Natural killer cell treated with Interleukin-12 subunit alpha and Interleukin-12 subunit beta and Interleukin-15 and Interleukin-18, amount 100 ng/mL, for 72 hours (primary cell): ENCODE data around the gene SSTR5. TPM values are rescaled to one million over a fixed set of nuclear protein-coding genes. Genes with fewer than 3 reads are reported as not detected.

Source experiments
- ATAC-seq, 2 donors: fragments of 150-1000 bp; cut with Tn5 transposase in 1 of 2; sonication (Bioruptor Pico), chemical (Tn5 transposase) in 1 of 2; 2 replicates each; pipeline ENCODE4 v1.10.0; 2021
- DNase-seq: peaks from one replicate; pipeline ENCODE4 v3.0.0; 2022; ENCODE audit warnings: low spot score
- H3K27ac Mint-ChIP-seq, 2 donors: 1 replicate in 1 of 2; 2 replicates in 1 of 2; pipeline ENCODE4 v1.8.0; 2022; ENCODE audit warnings: mixed read lengths in 2 of 2, mild to moderate bottlenecking in 1 of 2, moderate library complexity in 1 of 2
- H3K27me3 Mint-ChIP-seq, 2 donors: 1 replicate in 1 of 2; 2 replicates in 1 of 2; pipeline ENCODE4 v1.8.0; 2022; ENCODE audit warnings: mixed read lengths in 2 of 2
- H3K36me3 Mint-ChIP-seq: one replicate; pipeline ENCODE4 v1.8.0; 2022; ENCODE audit warnings: mixed read lengths
- H3K4me1 Mint-ChIP-seq, 2 donors: 1 replicate in 1 of 2; 2 replicates in 1 of 2; pipeline ENCODE4 v1.8.0; 2022; ENCODE audit warnings: low read depth in 2 of 2, mixed read lengths in 2 of 2, mild to moderate bottlenecking in 1 of 2
- H3K4me3 Mint-ChIP-seq: one replicate; pipeline ENCODE4 v1.8.0; 2022; ENCODE audit warnings: mixed read lengths
- H3K9me3 Mint-ChIP-seq: 2 replicates; pipeline ENCODE4 v1.8.0; 2022; ENCODE audit warnings: mixed read lengths
- total RNA-seq, 2 donors: library from RNA; stranded (reverse); gene quantifications; one replicate each; pipeline ENCODE4 v1.2.3, GENCODE V29; 2022

The SSTR5 gene
- total RNA-seq, 2 donors from 2014 or later: not detected

DNA sequence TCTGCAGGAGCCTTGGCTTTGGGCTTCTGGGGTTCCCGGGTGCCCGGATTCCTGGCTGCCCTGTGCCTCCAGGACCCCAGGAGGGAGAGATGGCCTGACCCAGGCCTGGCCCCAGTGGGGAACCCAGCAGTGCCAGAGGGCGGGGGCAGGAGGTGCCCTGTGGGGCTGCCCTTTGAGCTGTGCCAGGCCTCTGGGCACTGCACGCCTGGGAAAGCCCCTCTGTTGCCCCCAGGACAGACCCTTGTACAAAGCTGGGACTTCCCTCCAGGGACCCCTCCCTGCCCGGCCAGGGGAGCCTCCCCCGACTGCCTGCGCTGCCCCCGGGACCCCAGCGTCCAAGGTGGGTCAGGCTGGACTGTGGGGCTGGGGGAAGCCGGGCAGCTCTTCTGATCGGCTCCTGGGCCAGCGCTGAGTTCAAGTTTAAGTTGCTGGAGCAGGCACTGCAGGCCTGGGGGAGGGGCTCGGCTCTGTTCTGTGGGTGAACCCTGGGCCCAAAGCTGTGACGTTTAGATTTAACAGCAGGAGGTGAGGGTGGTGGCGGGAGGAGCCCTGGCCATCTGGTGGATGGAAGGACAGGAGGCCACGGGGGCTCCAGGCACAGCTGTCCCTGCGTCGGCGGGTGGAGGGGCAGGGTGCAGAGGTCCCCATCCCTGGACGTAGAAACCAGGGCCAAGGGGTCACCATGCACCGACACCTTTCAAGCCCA is 51.1 kb downstream of the SSTR5 start:
- no peak overlapping the region for H3K4me3 Mint-ChIP-seq
- no peak overlapping the region for H3K27ac Mint-ChIP-seq
- no peak for ATAC-seq
- H3K4me1 Mint-ChIP-seq: no peaks in the 10 kb centered on the region
- DNase-seq: no peak
- no peaks in the 10 kb centered on the region for H3K27me3 Mint-ChIP-seq
- no peaks in the 10 kb centered on the region for H3K36me3 Mint-ChIP-seq
- no peaks in the 10 kb centered on the region for H3K9me3 Mint-ChIP-seq

DNA sequence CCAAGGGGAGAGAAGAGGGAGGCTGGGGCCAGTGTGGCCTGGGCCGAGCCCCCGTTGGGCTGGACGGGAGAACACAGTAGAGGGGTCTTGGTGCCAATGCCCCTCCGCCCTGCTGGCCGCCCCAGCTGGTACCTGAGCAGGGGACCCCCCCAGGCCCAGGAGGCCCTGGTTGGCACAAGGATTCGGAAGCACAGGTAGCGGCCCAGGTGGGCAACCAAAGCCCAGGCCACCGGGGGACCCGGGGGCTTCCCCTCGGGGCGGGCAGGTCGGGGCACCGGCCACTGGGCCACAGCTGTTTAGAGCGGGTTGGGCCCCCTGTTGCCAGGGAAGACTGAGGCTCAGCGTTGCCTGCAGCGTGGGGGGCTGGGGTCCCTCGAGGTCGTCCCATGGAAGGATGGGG is 51.7 kb downstream of the SSTR5 start:
- Mint-ChIP-seq H3K36me3 (no peaks in the 10 kb centered on the region), H3K27me3 (no peaks in the 10 kb centered on the region), H3K4me1 (no peaks in the 10 kb centered on the region), H3K4me3 (no peak overlapping the region), H3K9me3 (no peaks in the 10 kb centered on the region), H3K27ac (no peak overlapping the region)
- ATAC-seq: no peak
- DNase-seq: no peak

GRCh38 chr16:1124795-1125194 is 52.2 kb downstream of the SSTR5 start:
- Mint-ChIP-seq H3K27ac (no peak overlapping the region), H3K36me3 (no peaks in the 10 kb centered on the region), H3K27me3 (no peaks in the 10 kb centered on the region), H3K4me3 (no peak overlapping the region), H3K4me1 (no peaks in the 10 kb centered on the region), H3K9me3 (no peaks in the 10 kb centered on the region)
- DNase-seq (no peak), ATAC-seq (no peak)

- DNase-seq (no peak), ATAC-seq (no peak)
- H3K27me3 Mint-ChIP-seq: no peaks in the 10 kb centered on the region
- no peaks in the 10 kb centered on the region for H3K9me3 Mint-ChIP-seq
- no peak overlapping the region for H3K27ac Mint-ChIP-seq
- no peak overlapping the region for H3K4me3 Mint-ChIP-seq
- no peaks in the 10 kb centered on the region for H3K36me3 Mint-ChIP-seq
- H3K4me1 Mint-ChIP-seq: no peaks in the 10 kb centered on the region
Observed at GRCh38 chr16:1125471-1125870, 52.9 kb downstream of the SSTR5 start.

DNA sequence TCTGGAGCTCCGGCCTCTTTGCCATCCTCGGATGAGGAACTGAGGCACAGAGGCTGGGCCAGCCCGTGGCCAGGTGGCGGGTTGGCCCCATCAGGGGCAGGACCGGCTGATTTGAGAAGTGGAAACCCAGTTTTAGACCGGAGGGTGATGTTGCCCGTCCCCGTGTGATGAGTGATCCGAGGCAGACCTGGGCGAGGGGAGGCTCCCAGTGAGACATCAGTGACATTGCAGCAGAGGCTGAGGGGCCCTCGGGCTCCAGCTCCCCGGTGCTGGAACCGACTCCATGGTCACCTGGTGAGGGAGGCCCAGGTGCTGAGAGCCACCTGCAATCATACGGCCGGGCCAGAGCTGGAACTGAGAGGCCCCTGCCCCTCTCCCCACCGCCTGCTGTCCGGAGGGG is 53.5 kb downstream of the SSTR5 start:
- Mint-ChIP-seq H3K4me3 (no peak overlapping the region), H3K27ac (no peak overlapping the region), H3K27me3 (no peaks in the 10 kb centered on the region), H3K36me3 (no peaks in the 10 kb centered on the region), H3K4me1 (no peaks in the 10 kb centered on the region), H3K9me3 (no peaks in the 10 kb centered on the region)
- ATAC-seq (no peak), DNase-seq (no peak)

DNA sequence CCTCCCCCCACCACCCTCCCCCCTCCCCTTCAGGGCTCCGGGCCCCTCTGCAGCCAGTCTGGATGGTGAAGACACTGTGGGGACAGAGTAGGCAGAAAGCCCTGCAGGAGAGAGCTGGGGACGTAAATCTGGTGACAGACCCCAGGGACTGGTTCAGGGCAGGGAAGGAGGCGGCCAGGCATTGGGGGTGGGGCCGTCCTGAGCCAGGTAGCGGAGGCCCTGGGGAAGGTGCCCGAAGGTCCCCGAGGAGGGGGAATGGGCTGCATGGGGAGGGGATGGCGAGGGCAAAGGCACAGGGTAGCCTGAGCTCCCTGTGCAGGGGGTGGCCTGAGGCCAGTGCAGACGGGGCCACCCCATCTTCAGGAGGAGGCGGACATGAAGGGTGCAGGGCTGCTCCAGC is 54.0 kb downstream of the SSTR5 start:
- DNase-seq (no peak), ATAC-seq (no peak)
- no peaks in the 10 kb centered on the region for H3K27me3 Mint-ChIP-seq
- H3K4me1 Mint-ChIP-seq: no peaks in the 10 kb centered on the region
- no peak overlapping the region for H3K4me3 Mint-ChIP-seq
- H3K27ac Mint-ChIP-seq: no peak overlapping the region
- no peaks in the 10 kb centered on the region for H3K9me3 Mint-ChIP-seq
- H3K36me3 Mint-ChIP-seq: no peaks in the 10 kb centered on the region

- Mint-ChIP-seq H3K27me3 (no peaks in the 10 kb centered on the region), H3K4me3 (no peak overlapping the region), H3K4me1 (no peaks in the 10 kb centered on the region), H3K9me3 (no peaks in the 10 kb centered on the region), H3K36me3 (no peaks in the 10 kb centered on the region), H3K27ac (no peak overlapping the region)
- no peak for DNase-seq
- no peak for ATAC-seq
Observed at GRCh38 chr16:1127101-1127500, 54.6 kb downstream of the SSTR5 start.

GRCh38 chr16:1127971-1128715 is 55.6 kb downstream of the SSTR5 start:
- DNase-seq (no peak), ATAC-seq (no peak)
- Mint-ChIP-seq H3K9me3 (no peaks in the 10 kb centered on the region), H3K27me3 (no peaks in the 10 kb centered on the region), H3K4me1 (no peaks in the 10 kb centered on the region), H3K27ac (no peak overlapping the region), H3K4me3 (no peak overlapping the region), H3K36me3 (no peaks in the 10 kb centered on the region)

GRCh38 chr16:1129106-1129960 is 56.8 kb downstream of the SSTR5 start:
- Mint-ChIP-seq H3K9me3 (no peaks in the 10 kb centered on the region), H3K4me3 (no peak overlapping the region), H3K36me3 (no peaks in the 10 kb centered on the region), H3K27me3 (no peaks in the 10 kb centered on the region), H3K4me1 (no peaks in the 10 kb centered on the region), H3K27ac (no peak overlapping the region)
- ATAC-seq (no peak), DNase-seq (no peak)

- H3K4me1 Mint-ChIP-seq: no peaks in the 10 kb centered on the region
- H3K36me3 Mint-ChIP-seq: no peaks in the 10 kb centered on the region
- no peak for DNase-seq
- no peak for ATAC-seq
- H3K9me3 Mint-ChIP-seq: no peaks in the 10 kb centered on the region
- no peak overlapping the region for H3K4me3 Mint-ChIP-seq
- no peak overlapping the region for H3K27ac Mint-ChIP-seq
- no peaks in the 10 kb centered on the region for H3K27me3 Mint-ChIP-seq
Observed at GRCh38 chr16:1130382-1130781, 57.8 kb downstream of the SSTR5 start.

Other genes starting within 250 kb of the SSTR5 start
- 10 to 100 TPM; 17.1 to 21.0 TPM for gene LMF1, start 101.8 kb upstream of the SSTR5 start, total RNA-seq
- under 1 TPM in 1 of 2 donors, not detected in 1; 0.20 TPM for gene SOX8, start 91.0 kb upstream of the SSTR5 start, total RNA-seq
- gene C1QTNF8, start 23.5 kb downstream of the SSTR5 start, total RNA-seq: not detected
- under 1 TPM; 0.21 to 0.31 TPM for gene CACNA1H, start 80.4 kb downstream of the SSTR5 start, total RNA-seq
- 1 to 10 TPM in 1 of 2 donors, not detected in 1; 1.3 TPM for gene TPSG1, start 152.5 kb downstream of the SSTR5 start, total RNA-seq
- 1 to 10 TPM in 1 of 2 donors, not detected in 1; 1.0 TPM for gene TPSB2, start 157.4 kb downstream of the SSTR5 start, total RNA-seq
- gene TPSAB1, start 168.0 kb downstream of the SSTR5 start, total RNA-seq: 1 to 10 TPM in 1 of 2 donors, not detected in 1; 6.6 TPM
- gene TPSD1, start 183.3 kb downstream of the SSTR5 start, total RNA-seq: not detected
- 100 to 1,000 TPM; 202 to 246 TPM for gene UBE2I, start 236.9 kb downstream of the SSTR5 start, total RNA-seq